ENCODE measurements around the gene COMMD6. TPM values are rescaled to one million over a fixed set of nuclear protein-coding genes. Genes with fewer than 3 reads are reported as not detected.

COMMD6 gene
- total and polyA plus RNA-seq, 10 donors, result 83.6 to 334 (median 152) TPM

GRCh38 chr13:75494491-75494890 is 43.1 kb downstream of the COMMD6 start:
- 81 to 95% (median 91%) methylated on average over 1 of the region's 1 CpG for WGBS, 5 donors
- TF ChIP-seq POLR2A (IDR thresholded peaks at IDR 0.05) (no peak), CTCF (IDR thresholded peaks at IDR 0.05 in 8 of 11, conservative IDR thresholded peaks at IDR 0.05 in 3 of 11) (no peak), POLR2AphosphoS5 (IDR thresholded peaks at IDR 0.05) (no peak)

GRCh38 chr13:75493156-75493555 is 44.5 kb downstream of the COMMD6 start:
- TF ChIP-seq CTCF (IDR thresholded peaks at IDR 0.05 in 8 of 11, conservative IDR thresholded peaks at IDR 0.05 in 3 of 11), result no peak
- TF ChIP-seq POLR2AphosphoS5 (IDR thresholded peaks at IDR 0.05), result no peak
- no peak for TF ChIP-seq POLR2A (IDR thresholded peaks at IDR 0.05)
- Histone ChIP-seq H3K27ac (no peak overlapping the region), H3K27me3 (replicated peaks in 1 of 7) (no peaks in the 10 kb centered on the region), H3K4me3 (no peak overlapping the region), H3K36me3 (no peaks in the 10 kb centered on the region), H3K9me3 (no peaks in the 10 kb centered on the region), H3K4me1 (peaks cover 0 to 12% (median 2%) of the 10 kb centered on the region in 6 donors)
- intact Hi-C loops (cut with DNase I; ENCODE audit: low total_unique reads), result no loop called here
- no peak for DNase-seq

More at GRCh38 chr13:75494491-75494890, 43.1 kb downstream of the COMMD6 start:
- H3K27me3 ChIP-seq (replicated peaks in 1 of 7), result no peaks in the 10 kb centered on the region
- intact Hi-C loops (cut with DNase I; ENCODE audit: low total_unique reads), result no loop called here
- H3K36me3 ChIP-seq, result no peaks in the 10 kb centered on the region
- H3K4me3 ChIP-seq, result no peak overlapping the region
- no peak overlapping the region for H3K27ac ChIP-seq
- H3K9me3 ChIP-seq, result no peaks in the 10 kb centered on the region
- DNase-seq, result no peak
- peaks cover 0 to 9% (median 2%) of the 10 kb centered on the region in 6 donors for H3K4me1 ChIP-seq

GRCh38 chr13:75492389-75492788 is 45.3 kb downstream of the COMMD6 start:
- 93 to 96% (median 95%) methylated on average over 5 of the region's 5 CpGs for WGBS, 5 donors
- peaks cover 0 to 6% (median 0%) of the 10 kb centered on the region in 7 donors for H3K27me3 ChIP-seq (replicated peaks in 1 of 7)
- no peak overlapping the region for H3K4me3 ChIP-seq
- no peak for DNase-seq
- no peak overlapping the region for H3K27ac ChIP-seq
- H3K4me1 ChIP-seq, result peaks cover 0 to 12% (median 2%) of the 10 kb centered on the region in 6 donors
- intact Hi-C loops (cut with DNase I; ENCODE audit: low total_unique reads), result no loop called here
- no peaks in the 10 kb centered on the region for H3K9me3 ChIP-seq
- TF ChIP-seq POLR2A (IDR thresholded peaks at IDR 0.05) (no peak), POLR2AphosphoS5 (IDR thresholded peaks at IDR 0.05) (no peak), CTCF (IDR thresholded peaks at IDR 0.05 in 8 of 11, conservative IDR thresholded peaks at IDR 0.05 in 3 of 11) (no peak)
- no peaks in the 10 kb centered on the region for H3K36me3 ChIP-seq

- no peaks in the 10 kb centered on the region for H3K36me3 ChIP-seq
- no peak for DNase-seq
- H3K4me3 ChIP-seq, result no peak overlapping the region
- intact Hi-C loops (cut with DNase I; ENCODE audit: low total_unique reads), result no loop called here
- H3K4me1 ChIP-seq, result peaks cover 0 to 18% (median 2%) of the 10 kb centered on the region in 6 donors
- WGBS, 5 donors, result 91 to 97% (median 92%) methylated on average over 2 of the region's 2 CpGs
- H3K27ac ChIP-seq, result no peak overlapping the region
- H3K27me3 ChIP-seq (replicated peaks in 1 of 7), result peaks cover 0 to 10% (median 0%) of the 10 kb centered on the region in 7 donors
- no peaks in the 10 kb centered on the region for H3K9me3 ChIP-seq
- TF ChIP-seq CTCF (IDR thresholded peaks at IDR 0.05 in 8 of 11, conservative IDR thresholded peaks at IDR 0.05 in 3 of 11) (no peak), POLR2AphosphoS5 (IDR thresholded peaks at IDR 0.05) (no peak), POLR2A (IDR thresholded peaks at IDR 0.05) (no peak)
These were observed 46.3 kb downstream of the COMMD6 start for GRCh38 chr13:75491376-75491775.
